Measurements from ENCODE around the gene RAB7B.
"Not testable (repeated sequence)": the region's sequence is repeated elsewhere in the genome, so short reads cannot be mapped to it uniquely, and the experiment has no call there.

RAB7B gene

GRCh38 chr1:206021626-206022365, 18.6 kb upstream of the RAB7B start:
- no peak for DNase-seq

GRCh38 chr1:206021008-206021625, 17.9 kb upstream of the RAB7B start:
- DNase-seq: no peak

GRCh38 chr1:206020393-206021007, 17.3 kb upstream of the RAB7B start:
- DNase-seq: no peak

- no peak for DNase-seq
Observed at GRCh38 chr1:206015071-206015470, 11.9 kb upstream of the RAB7B start.

- DNase-seq: no peak
Observed at GRCh38 chr1:206014601-206015000, 11.4 kb upstream of the RAB7B start.

GRCh38 chr1:206013026-206013795, 10.0 kb upstream of the RAB7B start:
- peak in 1 of 2 experiments; percentile 25 for DNase-seq

GRCh38 chr1:206012086-206012859, 9.1 kb upstream of the RAB7B start:
- peak; percentile 98 for DNase-seq

GRCh38 chr1:206011057-206011456, 7.9 kb upstream of the RAB7B start:
- DNase-seq: no peak

GRCh38 chr1:206010060-206010459, 6.9 kb upstream of the RAB7B start:
- DNase-seq: no peak

- DNase-seq: no peak
Observed at GRCh38 chr1:206006946-206007345, 3.8 kb upstream of the RAB7B start.

- no peak for DNase-seq
Observed at GRCh38 chr1:206005778-206006180, 2.6 kb upstream of the RAB7B start.

- DNase-seq: no peak
Observed at GRCh38 chr1:206005234-206005633, 2.0 kb upstream of the RAB7B start.

- DNase-seq: no peak
Observed at GRCh38 chr1:206004826-206005225, 1.6 kb upstream of the RAB7B start.

GRCh38 chr1:206003854-206004800, 932 bp upstream of the RAB7B start:
- DNase-seq: no peak

GRCh38 chr1:206002160-206002559, 1.0 kb downstream of the RAB7B start:
- DNase-seq: no peak

GRCh38 chr1:206001476-206001888, 1.7 kb downstream of the RAB7B start:
- DNase-seq: peak; percentile 80 to 82

GRCh38 chr1:206000641-206001339, 2.4 kb downstream of the RAB7B start:
- no peak for DNase-seq

- DNase-seq: no peak
Observed at GRCh38 chr1:205998457-205999241, 4.5 kb downstream of the RAB7B start.

- not testable (repeated sequence) for DNase-seq
Observed at GRCh38 chr1:205996641-205997040, 6.6 kb downstream of the RAB7B start.

- no peak for DNase-seq
Observed at GRCh38 chr1:205994346-205994745, 8.8 kb downstream of the RAB7B start.

Data from AML-193 (cell line).